Subcutaneous abdominal adipose tissue (tissue), 5 donors: ENCODE results near the gene STK38L.
A peak's percentile ranks its signal among the peaks of the same experiment; 100 is the strongest.

Source experiments
- H3K27ac ChIP-seq: one replicate; pipeline ENCODE4 v1.7.0; 2013; ENCODE audit warnings: low read depth, mild to moderate bottlenecking, inconsistent platforms, low read length, moderate library complexity
- H3K27me3 ChIP-seq, 5 donors: one replicate each; pipeline ENCODE4 v1.7.0; 2013; ENCODE audit warnings: low read length in 5 of 5, inconsistent platforms in 1 of 5; ENCODE audit not compliant: control insufficient read depth in 5 of 5, insufficient read depth in 4 of 5
- H3K36me3 ChIP-seq, 5 donors: one replicate each; pipeline ENCODE4 v1.7.0; 2013; ENCODE audit warnings: low read length in 5 of 5; ENCODE audit not compliant: control insufficient read depth in 5 of 5, insufficient read depth in 5 of 5
- H3K4me1 ChIP-seq, 5 donors: one replicate each; pipeline ENCODE4 v1.7.0; 2013; ENCODE audit warnings: low read length in 5 of 5, mild to moderate bottlenecking in 3 of 5, moderate library complexity in 1 of 5; ENCODE audit not compliant: control insufficient read depth in 5 of 5, insufficient read depth in 5 of 5
- H3K4me3 ChIP-seq, 5 donors: one replicate each; pipeline ENCODE4 v1.7.0; 2013; ENCODE audit warnings: low read length in 5 of 5, low read depth in 1 of 5
- H3K9ac ChIP-seq, 5 donors: one replicate each; pipeline ENCODE4 v1.7.0; 2013; ENCODE audit warnings: low read length in 5 of 5, mild to moderate bottlenecking in 4 of 5, moderate library complexity in 3 of 5
- H3K9me3 ChIP-seq, 5 donors: one replicate each; pipeline ENCODE4 v1.7.0; 2013; ENCODE audit warnings: low read length in 5 of 5; ENCODE audit not compliant: control insufficient read depth in 5 of 5
- donor health status: healthy.
- donor health status: healthy.
- donor health status: healthy.
- donor health status: healthy.
- donor health status: healthy.

The STK38L gene

GRCh38 chr12:27243804-27244688, at the start of gene STK38L:
TSS of gene STK38L (plus strand) at chr12:27244286. CDS start at chr12:27297721, 53,435 bp downstream.
- no peaks in the 10 kb centered on the region for H3K27me3 ChIP-seq
- peak within 1 kb of the TSS; percentile 81 to 97 (median 93) for H3K4me3 ChIP-seq
- no peaks in the 10 kb centered on the region for H3K36me3 ChIP-seq
- peak within 1 kb of the TSS; percentile 86 to 100 (median 98) for H3K9ac ChIP-seq
- no peaks in the 10 kb centered on the region for H3K9me3 ChIP-seq
- peak within 1 kb of the TSS; percentile 98 for H3K27ac ChIP-seq
- H3K4me1 ChIP-seq, result peaks cover 0 to 36% (median 27%) of the 10 kb centered on the region in 5 donors

- no peak overlapping the region for H3K9ac ChIP-seq
- no peak overlapping the region for H3K4me3 ChIP-seq
- H3K36me3 ChIP-seq, result no peaks in the 10 kb centered on the region
- no peaks in the 10 kb centered on the region for H3K9me3 ChIP-seq
- no peaks in the 10 kb centered on the region for H3K27me3 ChIP-seq
- H3K27ac ChIP-seq, result no peak overlapping the region
- H3K4me1 ChIP-seq, result peaks cover 5 to 32% (median 24%) of the 10 kb centered on the region in 5 donors
Measured at GRCh38 chr12:27194644-27195043, 49.4 kb upstream of the STK38L start.

- Histone ChIP-seq H3K36me3 (no peaks in the 10 kb centered on the region), H3K9ac (no peak overlapping the region), H3K27me3 (no peaks in the 10 kb centered on the region), H3K27ac (no peak overlapping the region), H3K4me3 (no peak overlapping the region), H3K4me1 (peaks cover 5 to 25% (median 14%) of the 10 kb centered on the region in 5 donors), H3K9me3 (no peaks in the 10 kb centered on the region)
Measured at GRCh38 chr12:27198036-27198435, 46.0 kb upstream of the STK38L start.

GRCh38 chr12:27199638-27200300, 44.3 kb upstream of the STK38L start:
- Histone ChIP-seq H3K9me3 (no peaks in the 10 kb centered on the region), H3K4me1 (peaks cover 0 to 13% (median 4%) of the 10 kb centered on the region in 5 donors), H3K4me3 (no peak overlapping the region), H3K27ac (no peak overlapping the region), H3K36me3 (no peaks in the 10 kb centered on the region), H3K9ac (no peak overlapping the region), H3K27me3 (no peaks in the 10 kb centered on the region)

GRCh38 chr12:27201169-27201568, 42.9 kb upstream of the STK38L start:
- Histone ChIP-seq H3K9me3 (no peaks in the 10 kb centered on the region), H3K4me1 (peaks cover 0 to 13% (median 4%) of the 10 kb centered on the region in 5 donors), H3K4me3 (no peak overlapping the region), H3K36me3 (no peaks in the 10 kb centered on the region), H3K27me3 (no peaks in the 10 kb centered on the region), H3K9ac (no peak overlapping the region), H3K27ac (no peak overlapping the region)

- Histone ChIP-seq H3K36me3 (no peaks in the 10 kb centered on the region), H3K27ac (no peak overlapping the region), H3K4me1 (no peaks in the 10 kb centered on the region), H3K4me3 (no peak overlapping the region), H3K9ac (no peak overlapping the region), H3K9me3 (peaks cover 0 to 9% (median 3%) of the 10 kb centered on the region in 5 donors), H3K27me3 (no peaks in the 10 kb centered on the region)
Measured at GRCh38 chr12:27206801-27207502, 37.1 kb upstream of the STK38L start.

GRCh38 chr12:27207615-27208413, 36.3 kb upstream of the STK38L start:
- Histone ChIP-seq H3K4me1 (no peaks in the 10 kb centered on the region), H3K27ac (no peak overlapping the region), H3K9me3 (peaks cover 0 to 9% (median 3%) of the 10 kb centered on the region in 5 donors), H3K27me3 (no peaks in the 10 kb centered on the region), H3K4me3 (no peak overlapping the region), H3K36me3 (no peaks in the 10 kb centered on the region), H3K9ac (no peak overlapping the region)

- Histone ChIP-seq H3K4me1 (no peaks in the 10 kb centered on the region), H3K36me3 (no peaks in the 10 kb centered on the region), H3K9ac (no peak overlapping the region), H3K27me3 (no peaks in the 10 kb centered on the region), H3K4me3 (no peak overlapping the region), H3K27ac (no peak overlapping the region), H3K9me3 (peaks cover 0 to 9% (median 3%) of the 10 kb centered on the region in 5 donors)
Measured at GRCh38 chr12:27208414-27208750, 35.7 kb upstream of the STK38L start.

GRCh38 chr12:27209257-27209910, 34.7 kb upstream of the STK38L start:
- Histone ChIP-seq H3K27ac (no peak overlapping the region), H3K9me3 (peaks cover 0 to 9% (median 3%) of the 10 kb centered on the region in 5 donors), H3K4me1 (no peaks in the 10 kb centered on the region), H3K4me3 (no peak overlapping the region), H3K36me3 (no peaks in the 10 kb centered on the region), H3K27me3 (no peaks in the 10 kb centered on the region), H3K9ac (no peak overlapping the region)
